ENCODE results near the gene PGPEP1.
"Not testable (repeated sequence)": the region's sequence is repeated elsewhere in the genome, so short reads cannot be mapped to it uniquely, and the experiment has no call there.

PGPEP1 gene

GRCh38 chr19:18399008-18399407, 58.6 kb downstream of the PGPEP1 start:
- H3K4me1 ChIP-seq, result peaks cover 28 to 100% (median 54%) of the 10 kb centered on the region in 10 experiments
- peaks cover 0 to 33% (median 0%) of the 10 kb centered on the region in 11 experiments; a peak in 6 of 22 replicates for H3K36me3 ChIP-seq
- peak overlapping the region in 1 of 10 experiments; percentile 97; a peak in 1 of 20 replicates for H3K4me3 ChIP-seq
- peak overlapping the region in 3 of 11 experiments; percentile 77 to 86 (median 82); a peak in 5 of 22 replicates for H3K9ac ChIP-seq
- TF ChIP-seq Cebpa-rat (IDR thresholded peaks at IDR 0.05), result no peak
- no peaks in the 10 kb centered on the region for H3K9me3 ChIP-seq (replicated peaks in 1 of 11)
- peak overlapping the region in 4 of 11 experiments; percentile 22 to 85 (median 82); a peak in 7 of 22 replicates for H3K27ac ChIP-seq
- peaks cover 0 to 9% (median 0%) of the 10 kb centered on the region in 11 experiments; a peak in 3 of 22 replicates for H3K27me3 ChIP-seq
- peaks cover 0 to 20% (median 0%) of the 10 kb centered on the region in 11 experiments; a peak in 4 of 22 replicates for H4K20me1 ChIP-seq
- peak overlapping the region in 3 of 11 experiments; percentile 95 to 99 (median 99); a peak in 6 of 22 replicates for H3K4me2 ChIP-seq

- Histone ChIP-seq H4K20me1 (peaks cover 0 to 7% (median 0%) of the 10 kb centered on the region in 11 experiments; a peak in 4 of 22 replicates), H3K9ac (peak overlapping the region; percentile 49 to 84 (median 66); a peak in 21 of 22 replicates), H3K9me3 (replicated peaks in 1 of 11) (no peaks in the 10 kb centered on the region), H3K4me1 (peaks cover 34 to 75% (median 56%) of the 10 kb centered on the region in 10 experiments), H3K36me3 (peaks cover 0 to 6% (median 0%) of the 10 kb centered on the region in 11 experiments; a peak in 4 of 22 replicates), H3K27ac (peak overlapping the region; percentile 58 to 85 (median 79)), H3K4me3 (peak overlapping the region in 5 of 10 experiments; percentile 28 to 50 (median 41); a peak in 7 of 20 replicates), H3K4me2 (peak overlapping the region; percentile 56 to 99 (median 74)), H3K27me3 (peaks cover 0 to 9% (median 3%) of the 10 kb centered on the region in 11 experiments; a peak in 3 of 22 replicates)
- no peak for TF ChIP-seq Cebpa-rat (IDR thresholded peaks at IDR 0.05)
Measured at GRCh38 chr19:18401580-18402112, 61.2 kb downstream of the PGPEP1 start.

DNA sequence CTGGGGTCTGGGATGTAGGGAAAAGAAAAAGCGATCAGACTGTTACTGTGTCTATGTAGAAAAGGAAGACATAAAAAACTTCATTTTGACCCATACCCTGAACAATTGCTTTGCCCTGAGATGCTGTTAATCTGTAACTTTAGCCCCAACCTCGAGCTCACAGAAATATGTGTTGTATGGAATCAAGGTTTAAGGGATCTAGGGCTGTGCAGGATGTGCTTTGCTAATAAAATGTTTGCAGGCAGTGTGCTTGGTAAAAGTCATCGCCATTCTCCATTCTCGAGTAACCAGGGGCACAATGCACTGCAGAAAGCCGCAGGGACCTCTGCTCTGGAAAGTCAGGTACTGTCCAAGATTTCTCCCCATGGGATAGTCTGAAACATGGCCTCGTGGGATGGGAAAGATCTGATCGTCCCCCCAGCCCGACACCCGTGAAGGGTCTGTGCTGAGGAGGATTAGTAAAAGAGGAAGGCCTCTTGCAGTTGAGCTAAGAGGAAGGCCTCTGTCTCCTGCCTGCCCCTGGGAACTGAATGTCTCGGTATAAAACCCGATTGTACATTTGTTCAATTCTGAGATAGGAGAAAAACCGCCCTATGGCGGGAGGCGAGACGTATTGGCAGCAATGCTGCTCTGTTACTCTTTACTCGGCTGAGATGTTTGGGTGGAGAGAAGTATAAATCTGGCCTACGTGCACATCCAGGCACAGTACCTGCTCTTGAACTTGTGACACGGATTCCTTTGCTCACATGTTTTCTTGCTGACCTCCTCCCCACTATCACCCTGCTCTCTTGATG, 62.3 kb downstream of the PGPEP1 start:
- Histone ChIP-seq H3K4me3 (peak overlapping the region in 5 of 10 experiments; percentile 28 to 50 (median 41); a peak in 8 of 20 replicates), H3K9ac (peak overlapping the region; percentile 49 to 84 (median 66)), H3K4me1 (peaks cover 34 to 76% (median 54%) of the 10 kb centered on the region in 10 experiments), H3K4me2 (peak overlapping the region; percentile 56 to 95 (median 74)), H3K27ac (peak overlapping the region; percentile 58 to 85 (median 79))
- H3K27me3 ChIP-seq; H3K9me3 ChIP-seq (replicated peaks in 1 of 11); H4K20me1 ChIP-seq; H3K36me3 ChIP-seq: not testable (repeated sequence)

DNA sequence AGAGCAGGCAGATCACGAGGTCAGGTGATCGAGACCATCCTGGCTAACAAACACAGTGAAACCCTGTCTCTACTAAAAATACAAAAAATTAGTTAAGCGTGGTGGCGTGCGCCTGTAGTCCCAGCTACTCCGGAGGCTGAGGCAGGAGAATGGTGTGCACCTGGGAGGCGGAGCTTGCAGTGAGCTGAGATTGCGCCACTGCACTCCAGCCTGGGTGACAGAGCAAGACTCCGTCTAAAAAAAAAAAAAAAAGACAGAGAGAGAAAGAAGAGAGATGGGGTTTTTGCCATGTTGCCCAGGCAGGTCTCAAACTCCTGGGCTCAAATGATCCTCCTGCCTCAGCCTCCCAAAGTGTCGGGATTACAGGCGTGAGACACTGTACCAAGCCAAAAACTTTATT, 65.4 kb downstream of the PGPEP1 start:
- not testable (repeated sequence) for H3K9ac ChIP-seq; H3K4me3 ChIP-seq; H3K36me3 ChIP-seq; H3K9me3 ChIP-seq (replicated peaks in 1 of 11); H3K27ac ChIP-seq; H4K20me1 ChIP-seq
- Histone ChIP-seq H3K27me3 (peaks cover 0 to 13% (median 5%) of the 10 kb centered on the region in 11 experiments; a peak in 5 of 22 replicates), H3K4me1 (peaks cover 45 to 71% (median 58%) of the 10 kb centered on the region in 10 experiments), H3K4me2 (peak overlapping the region in 2 of 11 experiments; percentile 23 to 26; a peak in 3 of 22 replicates)

DNA sequence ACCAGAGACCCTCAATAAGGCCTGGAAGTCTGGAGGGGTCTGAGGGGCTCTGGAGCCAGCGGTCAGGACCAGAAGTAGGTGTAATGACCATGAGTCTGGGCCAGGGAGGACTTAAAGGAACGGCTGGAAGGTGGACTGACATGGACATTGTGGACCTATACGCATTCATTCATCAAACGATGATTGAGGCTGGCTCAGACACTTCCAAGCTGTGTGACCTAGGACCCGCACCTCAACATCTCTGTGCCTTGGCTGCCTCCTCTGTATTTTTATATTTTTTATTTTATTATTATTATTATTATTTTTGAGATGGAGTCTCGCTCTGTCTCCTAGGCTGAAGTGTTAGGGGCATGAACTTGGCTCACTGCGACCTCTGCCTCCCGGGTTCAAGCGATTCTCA, 66.4 kb downstream of the PGPEP1 start:
- H3K27ac ChIP-seq, result no peak overlapping the region

DNA sequence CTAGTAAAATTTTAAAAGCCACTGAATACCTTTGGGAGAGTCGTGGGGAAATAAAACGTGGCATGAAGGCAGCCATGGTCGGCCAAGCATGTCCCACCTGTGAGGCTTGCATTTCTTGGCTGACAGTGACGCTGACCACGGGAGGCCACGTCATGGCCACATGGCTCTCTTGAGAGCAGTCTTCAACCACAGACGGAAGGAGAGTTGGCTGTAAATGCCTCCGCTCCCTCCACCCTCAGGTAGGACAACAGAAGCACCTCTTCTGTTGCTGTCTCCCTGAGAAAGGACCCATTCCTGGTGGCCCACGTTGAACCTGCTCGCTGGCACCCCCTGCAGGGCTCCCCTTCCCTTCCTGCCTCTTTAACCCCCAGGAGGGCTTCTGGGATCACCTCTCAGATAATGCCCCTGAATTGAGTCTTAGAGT, 67.7 kb downstream of the PGPEP1 start:
- Histone ChIP-seq H3K4me3 (no peak overlapping the region), H4K20me1 (no peaks in the 10 kb centered on the region; a peak in 1 of 22 replicates), H3K4me1 (peaks cover 31 to 48% (median 37%) of the 10 kb centered on the region in 10 experiments), H3K9ac (peak overlapping the region in 2 of 11 experiments; percentile 10 to 20; a peak in 1 of 22 replicates), H3K9me3 (replicated peaks in 1 of 11) (no peaks in the 10 kb centered on the region), H3K4me2 (peak overlapping the region; percentile 63 to 88 (median 77)), H3K27me3 (peaks cover 0 to 13% (median 5%) of the 10 kb centered on the region in 11 experiments; a peak in 5 of 22 replicates), H3K27ac (peak overlapping the region in 2 of 11 experiments; percentile 5 to 37; a peak in 4 of 22 replicates), H3K36me3 (no peaks in the 10 kb centered on the region)
- peak in 1 of 11 experiments; percentile 65; a peak in 1 of 22 replicates for TF ChIP-seq Cebpa-rat (IDR thresholded peaks at IDR 0.05)

More for the DNA sequence above, 66.4 kb downstream of the PGPEP1 start:
- no peaks in the 10 kb centered on the region for H3K36me3 ChIP-seq
- H4K20me1 ChIP-seq, result no peaks in the 10 kb centered on the region; a peak in 1 of 22 replicates
- H3K4me2 ChIP-seq, result peak overlapping the region in 4 of 11 experiments; percentile 10 to 81 (median 70); a peak in 1 of 22 replicates
- H3K9me3 ChIP-seq (replicated peaks in 1 of 11), result no peaks in the 10 kb centered on the region
- no peak for TF ChIP-seq Cebpa-rat (IDR thresholded peaks at IDR 0.05)
- H3K4me1 ChIP-seq, result peaks cover 44 to 61% (median 50%) of the 10 kb centered on the region in 10 experiments
- no peak overlapping the region for H3K9ac ChIP-seq
- no peak overlapping the region for H3K4me3 ChIP-seq
- H3K27me3 ChIP-seq, result peaks cover 0 to 13% (median 5%) of the 10 kb centered on the region in 11 experiments; a peak in 5 of 22 replicates

- no peak overlapping the region for H3K27ac ChIP-seq
- H3K4me1 ChIP-seq, result peaks cover 41 to 77% (median 61%) of the 10 kb centered on the region in 10 experiments
- H4K20me1 ChIP-seq, result no peaks in the 10 kb centered on the region; a peak in 1 of 22 replicates
- no peak overlapping the region for H3K9ac ChIP-seq
- H3K27me3 ChIP-seq, result peaks cover 0 to 13% (median 0%) of the 10 kb centered on the region in 11 experiments; a peak in 5 of 22 replicates
- TF ChIP-seq Cebpa-rat (IDR thresholded peaks at IDR 0.05), result no peak
- no peak overlapping the region for H3K4me3 ChIP-seq
- no peaks in the 10 kb centered on the region for H3K36me3 ChIP-seq
- no peaks in the 10 kb centered on the region for H3K9me3 ChIP-seq (replicated peaks in 1 of 11)
- no peak overlapping the region for H3K4me2 ChIP-seq
Measured at GRCh38 chr19:18412610-18413239, 72.3 kb downstream of the PGPEP1 start.

DNA sequence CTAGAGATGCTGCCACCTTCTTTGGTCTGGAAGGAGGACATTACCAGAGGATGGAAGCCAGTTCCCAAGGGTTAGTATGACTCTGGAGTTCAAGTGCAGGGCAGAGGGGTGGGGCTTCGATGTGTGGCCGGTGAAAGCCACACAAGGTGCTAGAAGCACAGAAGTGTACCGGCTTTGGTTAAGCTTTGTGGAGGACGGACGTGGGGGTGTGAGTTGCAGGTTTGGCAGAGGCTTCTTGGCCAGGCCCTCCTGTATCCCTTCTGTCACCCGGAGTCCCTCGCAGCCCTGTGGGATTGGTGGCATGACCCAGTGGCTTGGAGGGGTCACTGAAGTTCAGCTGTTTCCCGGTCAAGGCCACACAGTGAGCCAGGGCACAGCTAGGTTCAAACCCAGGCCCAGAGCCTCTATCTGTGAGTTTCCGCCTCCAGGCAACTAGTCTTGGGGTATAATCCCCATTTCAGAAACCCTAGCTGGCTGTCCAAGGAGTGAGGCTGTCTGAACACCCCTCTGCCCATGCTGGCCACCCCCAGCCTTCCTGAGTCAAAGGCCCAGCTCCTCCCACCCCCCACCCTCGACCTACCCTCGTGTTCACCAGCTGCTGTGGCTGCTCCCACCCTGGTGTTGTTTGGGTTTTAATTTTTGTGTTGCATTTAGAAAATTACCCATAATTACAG, 74.2 kb downstream of the PGPEP1 start:
- Histone ChIP-seq H4K20me1 (no peaks in the 10 kb centered on the region; a peak in 1 of 22 replicates), H3K4me2 (peak overlapping the region; percentile 91 to 98 (median 95)), H3K36me3 (no peaks in the 10 kb centered on the region), H3K27me3 (peaks cover 0 to 2% (median 0%) of the 10 kb centered on the region in 11 experiments; a peak in 3 of 22 replicates), H3K4me1 (peaks cover 42 to 77% (median 62%) of the 10 kb centered on the region in 10 experiments), H3K4me3 (peak overlapping the region; percentile 45 to 69 (median 55)), H3K9ac (peak overlapping the region; percentile 82 to 98 (median 92)), H3K9me3 (replicated peaks in 1 of 11) (no peaks in the 10 kb centered on the region), H3K27ac (peak overlapping the region; percentile 88 to 100 (median 95))
- TF ChIP-seq Cebpa-rat (IDR thresholded peaks at IDR 0.05), result no peak
